ENCODE results near the gene SCG2.
"Not testable (repeated sequence)": the region's sequence is repeated elsewhere in the genome, so short reads cannot be mapped to it uniquely, and the experiment has no call there.

SCG2 gene

DNA sequence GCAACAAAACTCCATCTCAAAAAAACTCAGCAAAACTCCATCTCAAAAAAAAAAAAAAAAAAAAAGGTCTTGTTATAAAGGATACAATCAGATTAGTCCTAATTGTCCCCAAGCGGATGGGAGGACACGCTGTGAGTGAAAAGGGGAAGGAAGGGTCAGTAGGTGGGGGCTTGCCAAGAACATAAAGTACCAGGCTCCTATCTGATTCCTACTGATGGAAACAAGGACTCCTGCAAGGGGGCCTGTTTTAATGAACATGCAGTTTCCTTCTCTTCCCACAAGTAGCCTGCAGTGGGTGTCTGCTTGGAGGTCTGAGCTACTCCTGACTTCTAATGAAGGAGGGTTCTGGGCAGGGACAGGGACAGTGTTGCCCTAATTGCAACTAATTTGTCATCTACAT is 7.9 kb downstream of the SCG2 start:
- Histone ChIP-seq H3K4me3 (ENCODE audit: low read depth, low read length) (no peak overlapping the region), H3K36me3 (replicated peaks) (no peaks in the 10 kb centered on the region), H3K27me3 (replicated peaks) (no peaks in the 10 kb centered on the region), H3K27ac (no peak overlapping the region)
- DNase-seq, result no peak
- in situ Hi-C loops (cut with HindIII; ENCODE audit: low pct_ligation_motif_present, low sequenced_read_pairs), result no loop called here
- TF ChIP-seq, protein P1, sequence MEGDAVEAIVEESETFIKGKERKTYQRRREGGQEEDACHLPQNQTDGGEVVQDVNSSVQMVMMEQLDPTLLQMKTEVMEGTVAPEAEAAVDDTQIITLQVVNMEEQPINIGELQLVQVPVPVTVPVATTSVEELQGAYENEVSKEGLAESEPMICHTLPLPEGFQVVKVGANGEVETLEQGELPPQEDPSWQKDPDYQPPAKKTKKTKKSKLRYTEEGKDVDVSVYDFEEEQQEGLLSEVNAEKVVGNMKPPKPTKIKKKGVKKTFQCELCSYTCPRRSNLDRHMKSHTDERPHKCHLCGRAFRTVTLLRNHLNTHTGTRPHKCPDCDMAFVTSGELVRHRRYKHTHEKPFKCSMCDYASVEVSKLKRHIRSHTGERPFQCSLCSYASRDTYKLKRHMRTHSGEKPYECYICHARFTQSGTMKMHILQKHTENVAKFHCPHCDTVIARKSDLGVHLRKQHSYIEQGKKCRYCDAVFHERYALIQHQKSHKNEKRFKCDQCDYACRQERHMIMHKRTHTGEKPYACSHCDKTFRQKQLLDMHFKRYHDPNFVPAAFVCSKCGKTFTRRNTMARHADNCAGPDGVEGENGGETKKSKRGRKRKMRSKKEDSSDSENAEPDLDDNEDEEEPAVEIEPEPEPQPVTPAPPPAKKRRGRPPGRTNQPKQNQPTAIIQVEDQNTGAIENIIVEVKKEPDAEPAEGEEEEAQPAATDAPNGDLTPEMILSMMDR (IDR thresholded peaks at IDR 0.05; ENCODE audit: low read depth, low read length, missing control alignments), result no peak

DNA sequence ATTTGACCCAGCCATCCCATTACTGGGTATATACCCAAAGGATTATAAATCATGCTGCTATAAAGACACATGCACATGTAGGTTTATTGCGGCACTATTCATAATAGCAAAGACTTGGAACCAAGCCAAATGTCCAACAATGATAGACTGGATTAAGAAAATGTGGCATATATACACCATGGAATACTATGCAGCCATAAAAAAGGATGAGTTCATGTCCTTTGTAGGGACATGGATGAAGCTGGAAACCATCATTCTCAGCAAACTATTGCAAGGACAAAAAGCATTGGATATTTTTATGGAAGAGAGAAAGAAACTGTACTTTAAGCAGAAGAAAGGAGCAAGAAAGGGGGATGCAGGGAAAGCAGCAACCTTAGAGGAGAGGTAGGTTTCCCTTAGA is 9.5 kb downstream of the SCG2 start:
- H3K4me3 ChIP-seq (ENCODE audit: low read depth, low read length); H3K27ac ChIP-seq; H3K27me3 ChIP-seq (replicated peaks); H3K36me3 ChIP-seq (replicated peaks); in situ Hi-C loops (cut with HindIII; ENCODE audit: low pct_ligation_motif_present, low sequenced_read_pairs); DNase-seq: not testable (repeated sequence)

- no peaks in the 10 kb centered on the region for H3K36me3 ChIP-seq (replicated peaks)
- TF ChIP-seq, protein P1 (IDR thresholded peaks at IDR 0.05; ENCODE audit: low read depth, low read length, missing control alignments), result no peak
- DNase-seq, result no peak
- peak overlapping the region; percentile 74 for H3K27ac ChIP-seq
- in situ Hi-C loops (cut with HindIII; ENCODE audit: low pct_ligation_motif_present, low sequenced_read_pairs), result no loop called here
- H3K27me3 ChIP-seq (replicated peaks), result no peaks in the 10 kb centered on the region
- H3K4me3 ChIP-seq (ENCODE audit: low read depth, low read length), result no peak overlapping the region
These were observed 10.6 kb downstream of the SCG2 start for GRCh38 chr2:223591596-223591995.

GRCh38 chr2:223590964-223591363 is 11.2 kb downstream of the SCG2 start:
- in situ Hi-C loops (cut with HindIII; ENCODE audit: low pct_ligation_motif_present, low sequenced_read_pairs), result no loop called here
- DNase-seq, result peak; percentile 74
- TF ChIP-seq, protein P1 (IDR thresholded peaks at IDR 0.05; ENCODE audit: low read depth, low read length, missing control alignments), result no peak
- Histone ChIP-seq H3K27ac (peak overlapping the region; percentile 74), H3K36me3 (replicated peaks) (no peaks in the 10 kb centered on the region), H3K27me3 (replicated peaks) (no peaks in the 10 kb centered on the region), H3K4me3 (ENCODE audit: low read depth, low read length) (no peak overlapping the region)

DNA sequence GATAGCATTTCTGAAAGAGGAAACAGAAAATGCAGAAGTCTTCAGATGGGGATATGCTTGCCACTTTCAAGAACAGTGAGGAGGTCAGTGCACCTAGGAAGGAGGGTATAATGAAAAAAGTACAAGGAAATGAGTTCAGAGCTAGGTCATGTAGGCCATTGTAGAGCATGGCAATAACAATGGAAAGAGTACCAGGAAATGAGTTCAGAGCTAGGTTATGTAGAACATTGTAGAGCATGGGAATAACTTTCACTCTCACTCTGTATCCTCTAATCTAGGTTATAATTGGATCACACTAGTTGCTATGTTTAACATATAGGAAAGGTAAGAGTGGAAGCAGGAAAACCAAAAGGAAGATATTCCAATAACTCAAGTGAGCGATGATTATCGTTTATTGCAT is 12.3 kb downstream of the SCG2 start:
- DNase-seq, result no peak
- no peaks in the 10 kb centered on the region for H3K36me3 ChIP-seq (replicated peaks)
- H3K27me3 ChIP-seq (replicated peaks), result no peaks in the 10 kb centered on the region
- in situ Hi-C loops (cut with HindIII; ENCODE audit: low pct_ligation_motif_present, low sequenced_read_pairs), result no loop called here
- TF ChIP-seq, protein P1 (IDR thresholded peaks at IDR 0.05; ENCODE audit: low read depth, low read length, missing control alignments), result no peak
- H3K27ac ChIP-seq, result peak overlapping the region; percentile 74
- no peak overlapping the region for H3K4me3 ChIP-seq (ENCODE audit: low read depth, low read length)

- in situ Hi-C loops (cut with HindIII; ENCODE audit: low pct_ligation_motif_present, low sequenced_read_pairs), result no loop called here
- no peak for DNase-seq
- Histone ChIP-seq H3K36me3 (replicated peaks) (no peaks in the 10 kb centered on the region), H3K27ac (peak overlapping the region; percentile 70), H3K4me3 (ENCODE audit: low read depth, low read length) (no peak overlapping the region), H3K27me3 (replicated peaks) (no peaks in the 10 kb centered on the region)
- TF ChIP-seq, protein P1 (IDR thresholded peaks at IDR 0.05; ENCODE audit: low read depth, low read length, missing control alignments), result no peak
These were observed 13.9 kb downstream of the SCG2 start for GRCh38 chr2:223588251-223588650.
